K562 (cell line): Measurements from ENCODE around the gene ASAH2. TPM values are rescaled to one million over a fixed set of nuclear protein-coding genes. Genes with fewer than 3 reads are reported as not detected.
A peak's percentile ranks its signal among the peaks of the same experiment; 100 is the strongest.

Experiments
- C11orf30 ChIP-seq: fragments of 450-650 bp; IDR thresholded peaks from 2 replicates; pipeline ENCODE4 v1.6.1; 2016; ENCODE audit warnings: low read depth, mild to moderate bottlenecking
- CBFA2T2 ChIP-seq: fragments of 450-650 bp; conservative IDR thresholded peaks from 2 replicates; pipeline ENCODE4 v1.6.1; 2017; ENCODE audit warnings: mild to moderate bottlenecking
- ETS2 ChIP-seq: IDR thresholded peaks from 2 replicates; pipeline ENCODE4 v1.6.1; 2016; ENCODE audit warnings: borderline replicate concordance, missing genetic modification characterization, mild to moderate bottlenecking, moderate library complexity, missing compliant biosample characterization; ENCODE audit not compliant: poor library complexity, severe bottlenecking
- HMGXB4 ChIP-seq: sonication (generic); formaldehyde crosslinking; IDR thresholded peaks from 2 replicates; pipeline ENCODE4 v1.8.1; 2023; ENCODE audit warnings: mild to moderate bottlenecking, missing genetic modification reagents
- HNRNPL ChIP-seq: fragments of 200-400 bp; formaldehyde crosslinking; IDR thresholded peaks from 2 replicates; pipeline ENCODE4 v1.6.1; 2017; ENCODE audit warnings: low read depth, mild to moderate bottlenecking, low read length
- KDM5B ChIP-seq: fragments of 200-600 bp; sonication (generic); IDR thresholded peaks from 2 replicates; pipeline ENCODE4 v1.6.1; 2012; ENCODE audit warnings: low read depth, mild to moderate bottlenecking, moderate library complexity, low read length, control low read depth, inconsistent platforms; ENCODE audit not compliant: insufficient replicate concordance
- MEF2A ChIP-seq: IDR thresholded peaks from 2 replicates; pipeline ENCODE4 v1.6.1; 2011; ENCODE audit warnings: low read depth, mild to moderate bottlenecking, low read length, moderate library complexity; ENCODE audit not compliant: control insufficient read depth
- NFE2 ChIP-seq: IDR thresholded peaks from 2 replicates; pipeline ENCODE4 v1.6.1; 2014; ENCODE audit warnings: antibody characterized with exemption, low read depth
- NFE2L1 ChIP-seq: fragments of 450-650 bp; IDR thresholded peaks from 2 replicates; pipeline ENCODE4 v1.6.1; 2016; ENCODE audit warnings: missing genetic modification characterization, low read depth, mild to moderate bottlenecking, missing compliant biosample characterization, moderate library complexity, borderline replicate concordance
- PRPF4 ChIP-seq: fragments of 200-400 bp; formaldehyde crosslinking; IDR thresholded peaks from one replicate; pipeline ENCODE4 v1.6.1; 2017; ENCODE audit warnings: low read length, low read depth, mild to moderate bottlenecking; ENCODE audit not compliant: insufficient read depth, poor library complexity, severe bottlenecking
- PURB ChIP-seq: sonication (generic); formaldehyde crosslinking; IDR thresholded peaks from 2 replicates; pipeline ENCODE4 v1.9.0; 2021; ENCODE audit warnings: low read depth, mild to moderate bottlenecking, missing genetic modification reagents
- RBM25 ChIP-seq: fragments of 200-400 bp; formaldehyde crosslinking; IDR thresholded peaks from 2 replicates; pipeline ENCODE4 v1.6.1; 2018; ENCODE audit warnings: low read length, low read depth, moderate library complexity; ENCODE audit not compliant: severe bottlenecking
- SFPQ ChIP-seq: fragments of 200-400 bp; formaldehyde crosslinking; IDR thresholded peaks from 2 replicates; pipeline ENCODE4 v1.6.1; 2017; ENCODE audit warnings: mild to moderate bottlenecking, low read depth, low read length, moderate library complexity
- SMARCB1 ChIP-seq: IDR thresholded peaks from 2 replicates; pipeline ENCODE4 v1.6.1; 2011; ENCODE audit warnings: improper control_type of control experiment, low read depth; ENCODE audit not compliant: insufficient read length
- SP2 ChIP-seq: IDR thresholded peaks from 2 replicates; pipeline ENCODE4 v1.6.1; 2011; ENCODE audit warnings: mild to moderate bottlenecking, low read depth, low read length, moderate library complexity; ENCODE audit not compliant: poor library complexity, severe bottlenecking; ENCODE audit errors: extremely low read depth
- U2AF2 ChIP-seq: fragments of 200-400 bp; formaldehyde crosslinking; optimal IDR thresholded peaks from 2 replicates; pipeline ENCODE3; 2017; ENCODE audit warnings: low read depth, mild to moderate bottlenecking, low read length
- ZBED1 ChIP-seq: IDR thresholded peaks from 2 replicates; pipeline ENCODE4 v1.6.1; 2014
- ZKSCAN3 ChIP-seq: fragments of 250-450 bp; sonication (Bioruptor Pico); IDR thresholded peaks from 2 replicates; pipeline ENCODE4 v1.4.0; 2020
- ZKSCAN8 ChIP-seq: fragments of 200-800 bp; sonication (Bioruptor generic); IDR thresholded peaks from 2 replicates; pipeline ENCODE4 v1.6.1; 2016; ENCODE audit warnings: missing genetic modification characterization, missing compliant biosample characterization
- ZNF408 ChIP-seq: fragments of 250-450 bp; sonication (Bioruptor Pico); IDR thresholded peaks from 2 replicates; pipeline ENCODE4 v1.4.0; 2020; ENCODE audit warnings: low read depth, mild to moderate bottlenecking, moderate library complexity
- polyA plus RNA-seq, 8 experiments: library from polyadenylated mRNA; depleted of rRNA in 4 of 8; stranded (reverse) in 5 of 8; unstranded in 3 of 8; fragments of >200 nt; fragmentation: Nextera tagmentation in 2 of 8; fragmentation: Illumina TruSeq in 1 of 8; extraction: Ambion mirVana in 2 of 8; extraction: Trizol in 1 of 8; gene quantifications; 2 replicates each; pipeline versions ENCODE4 v1.2.1 to v1.2.3, GENCODE V29; 2011 to 2014; ENCODE audit warnings: inconsistent platforms in 1 of 8, missing spikeins in 1 of 8
- total RNA-seq, 7 experiments: library from RNA; depleted of rRNA in 6 of 7; stranded (reverse); fragments of >200 nt in 6 of 7; fragmentation: Illumina TruSeq in 2 of 7; extraction: Trizol in 2 of 7; gene quantifications; 2 replicates each; pipeline versions ENCODE4 v1.2.1 to v1.2.3, GENCODE V29; 2011 to 2021; ENCODE audit warnings: low replicate concordance in 1 of 7
- TF ChIP-seq, protein P1 (sequence below): sonication (generic); IDR thresholded peaks from 2 replicates; pipeline ENCODE4 v1.6.1; 2016
- TF ChIP-seq, protein P2 (sequence below): sonication (generic); formaldehyde crosslinking; IDR thresholded peaks from 2 replicates; pipeline ENCODE4 v1.8.1; 2022; ENCODE audit warnings: missing genetic modification reagents

The ASAH2 gene
- total and polyA plus RNA-seq, 9 of the 15 experiments (the other 6 are each of a cell fraction or from before 2014, with no cell fraction given) = 2.5 to 12.0 (median 8.5) TPM

GRCh38 chr10:50279489-50279888, 28.2 kb upstream of the ASAH2 start (continued):
- TF ChIP-seq, protein P1, sequence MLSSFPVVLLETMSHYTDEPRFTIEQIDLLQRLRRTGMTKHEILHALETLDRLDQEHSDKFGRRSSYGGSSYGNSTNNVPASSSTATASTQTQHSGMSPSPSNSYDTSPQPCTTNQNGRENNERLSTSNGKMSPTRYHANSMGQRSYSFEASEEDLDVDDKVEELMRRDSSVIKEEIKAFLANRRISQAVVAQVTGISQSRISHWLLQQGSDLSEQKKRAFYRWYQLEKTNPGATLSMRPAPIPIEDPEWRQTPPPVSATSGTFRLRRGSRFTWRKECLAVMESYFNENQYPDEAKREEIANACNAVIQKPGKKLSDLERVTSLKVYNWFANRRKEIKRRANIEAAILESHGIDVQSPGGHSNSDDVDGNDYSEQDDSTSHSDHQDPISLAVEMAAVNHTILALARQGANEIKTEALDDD = peak; percentile 86
- TF ChIP-seq SMARCB1 = no peak
- TF ChIP-seq ZBED1 = no peak
- TF ChIP-seq CBFA2T2 = no peak
- no peak for TF ChIP-seq ZKSCAN3 (CRISPR knock-in tag)
- TF ChIP-seq C11orf30 = peak; percentile 92
- TF ChIP-seq HMGXB4 = no peak
- no peak for TF ChIP-seq HNRNPL
- TF ChIP-seq NFE2L1 = peak; percentile 24; the same call in 1 of the 2 replicates
- no peak for TF ChIP-seq PURB (CRISPR knock-in tag)
- TF ChIP-seq RBM25 = no peak
- no peak for TF ChIP-seq ETS2 (tag)
- no peak for TF ChIP-seq ZNF408 (CRISPR knock-in tag)
- TF ChIP-seq U2AF2 = no peak
- TF ChIP-seq NFE2 = peak; percentile 94
- no peak for TF ChIP-seq ZKSCAN8 (CRISPR knock-in tag)
- TF ChIP-seq KDM5B = no peak
- TF ChIP-seq MEF2A = no peak
- no peak for TF ChIP-seq SP2
- no peak for TF ChIP-seq PRPF4
- no peak for TF ChIP-seq SFPQ
- TF ChIP-seq, protein P2, sequence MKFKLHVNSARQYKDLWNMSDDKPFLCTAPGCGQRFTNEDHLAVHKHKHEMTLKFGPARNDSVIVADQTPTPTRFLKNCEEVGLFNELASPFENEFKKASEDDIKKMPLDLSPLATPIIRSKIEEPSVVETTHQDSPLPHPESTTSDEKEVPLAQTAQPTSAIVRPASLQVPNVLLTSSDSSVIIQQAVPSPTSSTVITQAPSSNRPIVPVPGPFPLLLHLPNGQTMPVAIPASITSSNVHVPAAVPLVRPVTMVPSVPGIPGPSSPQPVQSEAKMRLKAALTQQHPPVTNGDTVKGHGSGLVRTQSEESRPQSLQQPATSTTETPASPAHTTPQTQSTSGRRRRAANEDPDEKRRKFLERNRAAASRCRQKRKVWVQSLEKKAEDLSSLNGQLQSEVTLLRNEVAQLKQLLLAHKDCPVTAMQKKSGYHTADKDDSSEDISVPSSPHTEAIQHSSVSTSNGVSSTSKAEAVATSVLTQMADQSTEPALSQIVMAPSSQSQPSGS = no peak
